Testis (tissue), 2 donors: ENCODE measurements around the gene ROBO1.

ENCODE experiments used
- CTCF ChIP-seq, 3 experiments: fragments of 450-650 bp in 2 of 3; fragments of 200-600 bp in 1 of 3; sonication (generic) in 1 of 3; IDR thresholded peaks; one replicate each; pipeline ENCODE4 v1.5.1; 2016 to 2019; ENCODE audit warnings: antibody characterized with exemption in 3 of 3, mild to moderate bottlenecking in 2 of 3, moderate library complexity in 1 of 3
- POLR2A ChIP-seq: fragments of 450-650 bp; IDR thresholded peaks from one replicate; pipeline ENCODE4 v1.6.1; 2017; ENCODE audit warnings: antibody characterized with exemption, mild to moderate bottlenecking, moderate library complexity

GRCh38 chr3:78764634-78765033 lies 1003.2 kb downstream of the ROBO1 start:
- TF ChIP-seq CTCF (IDR thresholded peaks at IDR 0.05), result no peak
- no peak for TF ChIP-seq POLR2A
